SK-N-SH (cell line): ENCODE measurements around the gene TOM1L2. TPM values are rescaled to one million over a fixed set of nuclear protein-coding genes. Genes with fewer than 3 reads are reported as not detected.
A peak's percentile ranks its signal among the peaks of the same experiment; 100 is the strongest.

Experiments used
- CTCF ChIA-PET: fragments of 300-600, 350-600 bp; formaldehyde crosslinking; extraction: SDS; loops from one replicate; lab custom pipeline; 2021; lab: Yijun Ruan, JAX
- POLR2A ChIA-PET: fragments of 350-600 bp; sonication (Branson Sonifier 250); formaldehyde crosslinking; extraction: SDS; loops from one replicate; lab custom pipeline; 2020; ENCODE audit warnings: antibody characterized with exemption, inconsistent platforms; lab: Yijun Ruan, JAX
- DNase-seq: peaks from one replicate; pipeline ENCODE4 v3.0.0; 2012
- H2AFZ ChIP-seq: fragments of 200-600 bp; sonication (generic); 2 replicates; pipeline ENCODE4 v1.8.1; 2016; ENCODE audit warnings: antibody characterized with exemption, mild to moderate bottlenecking, low read depth
- H3F3A ChIP-seq: fragments of 200-600 bp; sonication (generic); replicated peaks from 2 replicates; pipeline ENCODE3; 2016; ENCODE audit warnings: antibody characterized with exemption, mild to moderate bottlenecking; ENCODE audit not compliant: insufficient read depth
- H3K27ac ChIP-seq, 2 experiments: fragments of 200-500 bp in 1 of 2; fragments of 200-600 bp in 1 of 2; sonication (Bioruptor generic) in 1 of 2; sonication (generic), shearing (Covaris generic) in 1 of 2; 2 replicates each; pipeline versions ENCODE4 v1.5.1 to v1.6.1; 2014 to 2016; ENCODE audit warnings: low read depth in 2 of 2, inconsistent platforms in 1 of 2, low read length in 1 of 2, mild to moderate bottlenecking in 1 of 2, mixed read lengths in 1 of 2
- H3K27me3 ChIP-seq: fragments of 200-600 bp; sonication (generic), shearing (Covaris generic); 2 replicates; pipeline ENCODE4 v1.6.1; 2016; ENCODE audit warnings: mixed run types; ENCODE audit not compliant: insufficient read depth
- H3K36me3 ChIP-seq, 2 experiments: fragments of 200-500 bp in 1 of 2; fragments of 200-600 bp in 1 of 2; sonication (Bioruptor generic) in 1 of 2; sonication (generic) in 1 of 2; replicated peaks in 1 of 2; 2 replicates each; pipeline versions ENCODE3 to v1.5.1; 2014 to 2016; ENCODE audit warnings: low read length in 1 of 2, mild to moderate bottlenecking in 1 of 2; ENCODE audit not compliant: insufficient read depth in 2 of 2, control insufficient read depth in 1 of 2
- H3K4me1 ChIP-seq, 2 experiments: fragments of 200-500 bp in 1 of 2; fragments of 200-600 bp in 1 of 2; sonication (Bioruptor generic) in 1 of 2; sonication (generic), shearing (Covaris generic) in 1 of 2; 2 replicates each; pipeline versions ENCODE4 v1.5.1 to v1.6.1; 2014 to 2016; ENCODE audit warnings: low read depth in 1 of 2, low read length in 1 of 2, mixed run types in 1 of 2; ENCODE audit not compliant: insufficient read depth in 2 of 2, control insufficient read depth in 1 of 2
- H3K4me2 ChIP-seq: fragments of 200-600 bp; sonication (generic), shearing (Covaris generic); 2 replicates; pipeline ENCODE4 v1.6.1; 2017; ENCODE audit warnings: mixed run types
- H3K4me3 ChIP-seq, 2 experiments: fragments of 200-500 bp in 1 of 2; fragments of 200-600 bp in 1 of 2; sonication (Bioruptor generic) in 1 of 2; sonication (generic), shearing (Covaris generic) in 1 of 2; 2 replicates each; pipeline versions ENCODE4 v1.5.1 to v1.8.1; 2014 to 2016; ENCODE audit warnings: low read depth in 2 of 2, inconsistent platforms in 1 of 2, low read length in 1 of 2, mild to moderate bottlenecking in 1 of 2, mixed read lengths in 1 of 2, moderate library complexity in 1 of 2
- H3K79me2 ChIP-seq: fragments of 200-600 bp; sonication (generic); 2 replicates; pipeline ENCODE4 v1.8.1; 2017; ENCODE audit warnings: mild to moderate bottlenecking; ENCODE audit not compliant: insufficient read depth
- H3K9ac ChIP-seq: fragments of 200-600 bp; sonication (generic); 2 replicates; pipeline ENCODE4 v1.6.1; 2017; ENCODE audit warnings: mixed run types
- H3K9me2 ChIP-seq: fragments of 200-600 bp; sonication (generic); 2 replicates; pipeline ENCODE4 v1.6.1; 2017; ENCODE audit warnings: mixed run types
- H3K9me3 ChIP-seq: fragments of 200-600 bp; sonication (generic); 2 replicates; pipeline ENCODE4 v1.6.1; 2017; ENCODE audit warnings: mixed run types, mild to moderate bottlenecking, moderate library complexity
- H4K20me1 ChIP-seq: fragments of 200-600 bp; sonication (generic); 2 replicates; pipeline ENCODE4 v1.6.1; 2017; ENCODE audit warnings: mild to moderate bottlenecking, mixed run types; ENCODE audit not compliant: insufficient read depth
- CHD2 ChIP-seq: fragments of 150-350 bp; IDR thresholded peaks from 2 replicates; pipeline ENCODE4 v1.6.1; 2018; ENCODE audit warnings: low read length; ENCODE audit not compliant: partially characterized antibody
- EP300 ChIP-seq, 2 experiments: IDR thresholded peaks; 2 replicates each; pipeline versions ENCODE4 v1.4.0 to v1.6.1; 2012; ENCODE audit warnings: borderline replicate concordance in 1 of 2, low read depth in 1 of 2, low read length in 1 of 2
- FOSL2 ChIP-seq: IDR thresholded peaks from 2 replicates; pipeline ENCODE4 v1.4.0; 2012; ENCODE audit warnings: low read depth, mild to moderate bottlenecking, moderate library complexity, borderline replicate concordance
- FOXJ3 ChIP-seq: sonication (generic); formaldehyde crosslinking; IDR thresholded peaks from 2 replicates; pipeline ENCODE4 v1.5.1; 2020; ENCODE audit warnings: mild to moderate bottlenecking, missing genetic modification reagents
- FOXM1 ChIP-seq: IDR thresholded peaks from 2 replicates; pipeline ENCODE4 v1.4.0; 2012; ENCODE audit warnings: low read depth, mild to moderate bottlenecking
- GABPA ChIP-seq: IDR thresholded peaks from 2 replicates; pipeline ENCODE4 v1.4.0; 2012; ENCODE audit warnings: low read depth, mild to moderate bottlenecking
- JUND ChIP-seq: IDR thresholded peaks from 2 replicates; pipeline ENCODE4 v1.4.0; 2012
- POLR2AphosphoS5 ChIP-seq: IDR thresholded peaks from 2 replicates; pipeline ENCODE4 v1.6.1; 2012; ENCODE audit warnings: low read depth, low read length
- RAD21 ChIP-seq: IDR thresholded peaks from 2 replicates; pipeline ENCODE4 v1.6.1; 2012; ENCODE audit warnings: mild to moderate bottlenecking, low read length
- RCOR1 ChIP-seq: fragments of 150-350 bp; IDR thresholded peaks from 2 replicates; pipeline ENCODE4 v1.6.1; 2017; ENCODE audit warnings: antibody characterized with exemption, low read length
- RXRA ChIP-seq: IDR thresholded peaks from 2 replicates; pipeline ENCODE4 v1.4.0; 2012; ENCODE audit warnings: low read depth, mild to moderate bottlenecking, borderline replicate concordance
- SIN3A ChIP-seq: IDR thresholded peaks from 2 replicates; pipeline ENCODE4 v1.6.1; 2012; ENCODE audit warnings: low read depth, mild to moderate bottlenecking, low read length, moderate library complexity, borderline replicate concordance
- SMC3 ChIP-seq: IDR thresholded peaks from 2 replicates; pipeline ENCODE4 v1.6.1; 2012; ENCODE audit warnings: low read depth, low read length, improper control_type of control experiment
- TAF1 ChIP-seq: IDR thresholded peaks from 2 replicates; pipeline ENCODE4 v1.6.1; 2012; ENCODE audit warnings: low read depth, mild to moderate bottlenecking, low read length, moderate library complexity, borderline replicate concordance
- USF1 ChIP-seq: IDR thresholded peaks from 2 replicates; pipeline ENCODE4 v1.4.0; 2012; ENCODE audit warnings: low read depth, borderline replicate concordance
- YY1 ChIP-seq: IDR thresholded peaks from 2 replicates; pipeline ENCODE4 v1.4.0; 2012; ENCODE audit warnings: low read depth, mild to moderate bottlenecking
- WGBS: methylation state at CpG from one replicate; pipeline ENCODE4 v1.1.6; 2017; ENCODE audit warnings: low lambda C conversion rate; 5-methylcytosine and 5-hydroxymethylcytosine counted together
- polyA plus RNA-seq, 3 experiments: library from polyadenylated mRNA; depleted of rRNA; stranded (reverse); fragments of >200 nt; gene quantifications; 2 replicates each; pipeline ENCODE4 v1.2.3, GENCODE V29; 2012
- TF ChIP-seq, protein P1 (sequence below): IDR thresholded peaks from 2 replicates; pipeline ENCODE4; 2012
- TF ChIP-seq, protein P2 (sequence below): fragments of 150-350 bp; IDR thresholded peaks from 2 replicates; pipeline ENCODE4 v1.6.1; 2017; ENCODE audit warnings: antibody characterized with exemption, low read length, low read depth, borderline replicate concordance
- TF ChIP-seq, protein P3 (sequence below): IDR thresholded peaks from 2 replicates; pipeline ENCODE4 v1.6.1; 2012; ENCODE audit warnings: mild to moderate bottlenecking, low read depth, low read length, moderate library complexity

The TOM1L2 gene
- polyA plus RNA-seq, 1 of the 3 experiments (the other 2 are of a cell fraction): 85.4 TPM

DNA sequence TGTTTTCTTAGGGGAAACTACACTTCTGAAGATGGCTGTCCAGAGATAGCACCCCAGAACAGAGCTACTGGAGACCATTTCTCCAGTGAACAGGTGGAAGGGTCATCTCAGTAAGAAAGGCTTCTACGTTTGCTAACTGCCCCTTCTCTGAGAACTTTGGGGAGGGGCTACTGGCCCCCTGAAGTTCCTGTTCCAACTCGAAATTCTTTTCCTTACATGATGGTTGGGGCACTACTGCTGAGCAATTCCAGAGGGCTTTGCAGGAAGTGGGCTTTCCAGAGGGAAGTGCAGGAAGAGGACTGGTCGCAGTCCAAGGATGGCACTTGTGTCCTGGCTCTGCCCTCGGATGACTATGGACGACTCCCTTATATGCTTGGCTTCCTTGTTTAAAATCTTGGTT is 31.2 kb downstream of the TOM1L2 start:
- peaks cover 85% of the 10 kb centered on the region for H3K79me2 ChIP-seq
- peaks cover 52% of the 10 kb centered on the region for H3F3A ChIP-seq
- no peak for DNase-seq
- H3K4me1 ChIP-seq: peaks cover 85 to 93% of the 10 kb centered on the region in 2 experiments
- no peaks in the 10 kb centered on the region for H4K20me1 ChIP-seq
- ChIA-PET POLR2A (no interaction called here), CTCF (interaction anchor here (1.1 to 6.1 kb wide), 7 partner anchors 14 to 93 kb away, joined by 3 to 35 read pairs (median 5); no protein-coding TSS in a partner anchor)
- H3K9me3 ChIP-seq: no peaks in the 10 kb centered on the region
- no peaks in the 10 kb centered on the region for H3K36me3 ChIP-seq
- no peaks in the 10 kb centered on the region; the same call in 1 of the 2 replicates for H3K9me2 ChIP-seq
- H3K4me3 ChIP-seq: no peak overlapping the region
- H2AFZ ChIP-seq: no peak overlapping the region
- H3K9ac ChIP-seq: 0 out of 2 replicates have a peak overlapping the region, but pooled peaks have one; percentile 17
- WGBS: 31% methylated on average over 5 of the region's 5 CpGs
- H3K27ac ChIP-seq: peak overlapping the region; percentile 74 to 96
- TF ChIP-seq FOSL2 (no peak), FOXJ3 (CRISPR knock-in tag) (no peak), YY1 (no peak), POLR2AphosphoS5 (no peak), USF1 (no peak)
- H3K27me3 ChIP-seq: no peaks in the 10 kb centered on the region
- peak overlapping the region; percentile 60; the same call in 1 of the 2 replicates for H3K4me2 ChIP-seq

DNA sequence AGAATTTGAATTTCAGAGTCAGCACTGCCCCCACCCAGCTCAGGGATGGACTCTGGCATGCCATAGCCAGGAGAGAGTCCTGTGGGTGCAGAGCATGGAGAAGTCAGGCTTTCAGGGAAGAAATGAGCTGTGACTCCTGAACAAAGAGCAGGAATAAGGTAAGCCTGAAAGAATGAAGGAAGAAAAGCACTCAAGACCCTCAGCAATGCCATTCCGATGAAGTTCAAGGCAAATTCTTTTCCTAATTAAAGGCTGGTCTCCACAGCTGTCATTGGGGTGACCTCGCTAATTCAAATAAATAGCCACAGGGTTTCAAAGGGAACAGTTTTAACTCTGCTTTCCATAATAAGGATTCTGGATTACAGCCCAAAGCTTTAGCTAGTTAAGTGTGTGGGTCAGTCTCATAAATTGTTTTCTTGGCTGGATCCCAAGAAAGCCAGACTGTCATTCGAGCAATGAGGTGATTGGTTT is 31.7 kb downstream of the TOM1L2 start:
- Histone ChIP-seq H3F3A (peaks cover 53% of the 10 kb centered on the region), H3K27ac (peak overlapping the region; percentile 74 to 96), H2AFZ (no peak overlapping the region), H3K9me2 (no peaks in the 10 kb centered on the region; the same call in 1 of the 2 replicates), H3K4me1 (peaks cover 86 to 97% of the 10 kb centered on the region in 2 experiments), H3K79me2 (peaks cover 83% of the 10 kb centered on the region), H3K27me3 (no peaks in the 10 kb centered on the region), H3K9ac (peak overlapping the region; percentile 17; the same call in 1 of the 2 replicates), H3K9me3 (no peaks in the 10 kb centered on the region), H3K4me2 (peak overlapping the region; percentile 60), H3K4me3 (0 out of 4 replicates have a peak overlapping the region, but pooled peaks of 1 of the 2 experiments have one; percentile 2), H4K20me1 (no peaks in the 10 kb centered on the region), H3K36me3 (no peaks in the 10 kb centered on the region)
- DNase-seq: peak; percentile 57
- POLR2A ChIA-PET: no interaction called here
- 14% methylated on average over 3 of the region's 3 CpGs for WGBS
- CTCF ChIA-PET: interaction anchor here (1.1 to 6.1 kb wide), 7 partner anchors 13 to 93 kb away, joined by 3 to 35 read pairs (median 5); no protein-coding TSS in a partner anchor
- TF ChIP-seq, protein P1, sequence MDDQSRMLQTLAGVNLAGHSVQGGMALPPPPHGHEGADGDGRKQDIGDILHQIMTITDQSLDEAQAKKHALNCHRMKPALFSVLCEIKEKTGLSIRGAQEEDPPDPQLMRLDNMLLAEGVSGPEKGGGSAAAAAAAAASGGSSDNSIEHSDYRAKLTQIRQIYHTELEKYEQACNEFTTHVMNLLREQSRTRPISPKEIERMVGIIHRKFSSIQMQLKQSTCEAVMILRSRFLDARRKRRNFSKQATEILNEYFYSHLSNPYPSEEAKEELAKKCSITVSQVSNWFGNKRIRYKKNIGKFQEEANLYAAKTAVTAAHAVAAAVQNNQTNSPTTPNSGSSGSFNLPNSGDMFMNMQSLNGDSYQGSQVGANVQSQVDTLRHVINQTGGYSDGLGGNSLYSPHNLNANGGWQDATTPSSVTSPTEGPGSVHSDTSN: peak; percentile 90
- no peak for TF ChIP-seq TAF1
- TF ChIP-seq, protein P2, sequence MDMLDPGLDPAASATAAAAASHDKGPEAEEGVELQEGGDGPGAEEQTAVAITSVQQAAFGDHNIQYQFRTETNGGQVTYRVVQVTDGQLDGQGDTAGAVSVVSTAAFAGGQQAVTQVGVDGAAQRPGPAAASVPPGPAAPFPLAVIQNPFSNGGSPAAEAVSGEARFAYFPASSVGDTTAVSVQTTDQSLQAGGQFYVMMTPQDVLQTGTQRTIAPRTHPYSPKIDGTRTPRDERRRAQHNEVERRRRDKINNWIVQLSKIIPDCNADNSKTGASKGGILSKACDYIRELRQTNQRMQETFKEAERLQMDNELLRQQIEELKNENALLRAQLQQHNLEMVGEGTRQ: no peak
- no peak for TF ChIP-seq SMC3
- TF ChIP-seq EP300 (IDR thresholded peaks at IDR 0.05; ENCODE audit: borderline replicate concordance in 1 of 2, low read depth in 1 of 2, low read length in 1 of 2): peak; percentile 85 to 90; a peak in 3 of 4 replicates
- TF ChIP-seq USF1: no peak
- no peak for TF ChIP-seq RAD21
- TF ChIP-seq FOSL2: no peak
- peak; percentile 58; the same call in 1 of the 2 replicates for TF ChIP-seq FOXM1
- peak; percentile 83 for TF ChIP-seq RCOR1
- TF ChIP-seq, protein P3, sequence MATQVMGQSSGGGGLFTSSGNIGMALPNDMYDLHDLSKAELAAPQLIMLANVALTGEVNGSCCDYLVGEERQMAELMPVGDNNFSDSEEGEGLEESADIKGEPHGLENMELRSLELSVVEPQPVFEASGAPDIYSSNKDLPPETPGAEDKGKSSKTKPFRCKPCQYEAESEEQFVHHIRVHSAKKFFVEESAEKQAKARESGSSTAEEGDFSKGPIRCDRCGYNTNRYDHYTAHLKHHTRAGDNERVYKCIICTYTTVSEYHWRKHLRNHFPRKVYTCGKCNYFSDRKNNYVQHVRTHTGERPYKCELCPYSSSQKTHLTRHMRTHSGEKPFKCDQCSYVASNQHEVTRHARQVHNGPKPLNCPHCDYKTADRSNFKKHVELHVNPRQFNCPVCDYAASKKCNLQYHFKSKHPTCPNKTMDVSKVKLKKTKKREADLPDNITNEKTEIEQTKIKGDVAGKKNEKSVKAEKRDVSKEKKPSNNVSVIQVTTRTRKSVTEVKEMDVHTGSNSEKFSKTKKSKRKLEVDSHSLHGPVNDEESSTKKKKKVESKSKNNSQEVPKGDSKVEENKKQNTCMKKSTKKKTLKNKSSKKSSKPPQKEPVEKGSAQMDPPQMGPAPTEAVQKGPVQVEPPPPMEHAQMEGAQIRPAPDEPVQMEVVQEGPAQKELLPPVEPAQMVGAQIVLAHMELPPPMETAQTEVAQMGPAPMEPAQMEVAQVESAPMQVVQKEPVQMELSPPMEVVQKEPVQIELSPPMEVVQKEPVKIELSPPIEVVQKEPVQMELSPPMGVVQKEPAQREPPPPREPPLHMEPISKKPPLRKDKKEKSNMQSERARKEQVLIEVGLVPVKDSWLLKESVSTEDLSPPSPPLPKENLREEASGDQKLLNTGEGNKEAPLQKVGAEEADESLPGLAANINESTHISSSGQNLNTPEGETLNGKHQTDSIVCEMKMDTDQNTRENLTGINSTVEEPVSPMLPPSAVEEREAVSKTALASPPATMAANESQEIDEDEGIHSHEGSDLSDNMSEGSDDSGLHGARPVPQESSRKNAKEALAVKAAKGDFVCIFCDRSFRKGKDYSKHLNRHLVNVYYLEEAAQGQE: no peak; the same call in none of the 2 replicates
- TF ChIP-seq JUND: peak; percentile 67
- no peak for TF ChIP-seq GABPA
- peak; percentile 72; the same call in 1 of the 2 replicates for TF ChIP-seq RXRA
- peak; percentile 15 for TF ChIP-seq CHD2
- peak; percentile 59; the same call in 1 of the 2 replicates for TF ChIP-seq FOXJ3 (CRISPR knock-in tag)
- TF ChIP-seq POLR2AphosphoS5: peak; percentile 81; the same call in 1 of the 2 replicates
- TF ChIP-seq SIN3A: no peak
